ENCODE results near the gene ZNF205. TPM values are rescaled to one million over a fixed set of nuclear protein-coding genes. Genes with fewer than 3 reads are reported as not detected.

Gene ZNF205
- total and polyA plus RNA-seq, 9 of the 15 experiments (the other 6 are each of a cell fraction or from before 2014, with no cell fraction given): 2.4 to 11.8 (median 5.1) TPM; not detected in 2

DNA sequence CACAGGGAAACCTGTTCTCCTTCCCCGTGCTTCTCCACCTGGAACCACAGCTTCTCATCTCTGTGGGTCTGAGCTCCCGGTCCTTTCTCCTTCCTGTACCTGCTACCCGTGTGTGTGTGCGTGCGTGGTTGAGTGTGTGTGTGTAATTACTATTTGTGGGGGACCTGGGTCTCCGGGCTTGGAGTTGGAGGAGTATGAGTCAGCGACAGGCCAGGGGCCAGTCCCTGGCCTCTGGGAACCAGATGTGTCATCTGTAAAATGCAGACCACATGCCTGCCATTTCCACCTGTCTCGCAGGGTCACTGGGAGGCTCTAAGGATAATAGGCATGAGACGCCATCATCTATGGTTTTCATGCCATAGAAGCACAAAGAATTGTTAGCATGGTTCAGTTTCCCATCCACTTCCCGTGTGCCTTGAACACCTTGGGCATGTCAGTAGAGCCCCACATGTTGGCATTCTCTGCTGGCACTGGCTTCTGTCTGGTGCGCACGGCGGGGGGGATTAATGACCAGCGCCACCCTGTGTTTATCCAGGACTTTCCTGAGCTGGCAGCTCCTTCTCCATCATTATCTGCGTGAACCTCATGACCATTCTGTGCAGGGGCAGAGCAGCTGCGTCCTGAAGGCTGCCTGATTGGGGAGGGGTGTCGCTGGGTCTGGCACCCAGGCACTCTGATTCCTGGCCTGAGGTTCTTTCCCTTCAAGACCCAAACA lies 1.5 kb downstream of the ZNF205 start (continued):
- TF ChIP-seq ID3 (CRISPR knock-in tag; IDR thresholded peaks at IDR 0.05) (no peak), ID3 (tag; IDR thresholded peaks at IDR 0.05) (no peak), TFAM (CRISPR knock-in tag; conservative IDR thresholded peaks at IDR 0.05) (no peak)

DNA sequence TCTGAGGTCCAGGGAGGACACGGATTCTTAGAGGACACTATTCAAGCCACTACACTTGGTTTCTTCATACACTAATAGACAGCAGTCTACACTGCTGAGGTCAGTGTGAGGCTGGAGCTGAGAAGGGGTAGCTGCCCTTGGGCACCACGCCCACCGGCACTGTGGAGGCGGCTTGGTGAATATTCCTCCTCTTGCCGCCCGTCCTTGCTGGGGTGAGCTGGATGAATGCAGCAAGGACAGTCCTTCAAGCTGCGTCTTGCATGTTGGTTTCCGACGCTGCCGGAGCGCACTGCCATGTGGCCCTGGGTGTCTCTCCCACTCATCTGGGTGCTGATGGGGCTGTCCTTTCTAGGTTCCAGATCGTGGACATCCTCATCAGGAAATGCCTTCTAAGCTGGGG lies 2.6 kb downstream of the ZNF205 start:
- H3K9ac ChIP-seq (ENCODE audit: insufficient read depth in 1 of 2, low read depth in 2 of 2, low read length in 2 of 2): peak overlapping the region in 1 of 2 experiments; percentile 72; a peak in 1 of 4 replicates
- FAIRE-seq: no peak
- POLR2A ChIA-PET: interaction anchor here (0.6 to 1.1 kb wide), 3 partner anchors 12 to 112 kb away, joined by 3 read pairs; no protein-coding TSS in a partner anchor

More for the DNA sequence above, 2.6 kb downstream of the ZNF205 start:
- in situ Hi-C loops (cut with MboI) (no loop called here), intact Hi-C loops (cut with micrococcal nuclease) (no loop called here)
- H3K79me2 ChIP-seq (ENCODE audit: control insufficient read depth, insufficient read depth, low read length): peaks cover 12% of the 10 kb centered on the region
- H3K27ac ChIP-seq (ENCODE audit: extremely low read depth, low read depth, low read length): no peak overlapping the region
- no peak for ATAC-seq
- WGBS (ENCODE audit: insufficient coverage, low coverage, missing lambda C conversion rate): 84% methylated on average over 11 of the region's 12 CpGs
- DNase-seq (ENCODE audit: extremely low read depth in 1 of 4, low spot score in 3 of 4): no peak
- H3K9me1 ChIP-seq (ENCODE audit: control insufficient read depth, insufficient read depth, low read length): no peaks in the 10 kb centered on the region
- CTCF ChIA-PET (ENCODE audit: low intra/inter-chr PET ratio): no interaction called here
- H3K9me3 ChIP-seq (replicated peaks; ENCODE audit: control insufficient read depth, insufficient read depth, low read depth, low read length): no peaks in the 10 kb centered on the region
- TF ChIP-seq ZFP1 (CRISPR knock-in tag; IDR thresholded peaks at IDR 0.05) (no peak), PHF20 (IDR thresholded peaks at IDR 0.05; ENCODE audit: partially characterized antibody) (no peak), TEAD4 (IDR thresholded peaks at IDR 0.05; ENCODE audit: low read length) (no peak), TEAD4 (CRISPR knock-in tag; IDR thresholded peaks at IDR 0.05; ENCODE audit: borderline replicate concordance) (no peak), RCOR1 (IDR thresholded peaks at IDR 0.05; ENCODE audit: borderline replicate concordance in 1 of 2, low read depth in 2 of 2, low read length in 2 of 2) (no peak), HNRNPLL (IDR thresholded peaks at IDR 0.05; ENCODE audit: low read depth, low read length, poor library complexity, severe bottlenecking) (no peak), PRMT5 (CRISPR knock-in tag; IDR thresholded peaks at IDR 0.05) (no peak), FOSL1 (tag; conservative IDR thresholded peaks at IDR 0.05) (no peak)
- TF ChIP-seq, protein P1, sequence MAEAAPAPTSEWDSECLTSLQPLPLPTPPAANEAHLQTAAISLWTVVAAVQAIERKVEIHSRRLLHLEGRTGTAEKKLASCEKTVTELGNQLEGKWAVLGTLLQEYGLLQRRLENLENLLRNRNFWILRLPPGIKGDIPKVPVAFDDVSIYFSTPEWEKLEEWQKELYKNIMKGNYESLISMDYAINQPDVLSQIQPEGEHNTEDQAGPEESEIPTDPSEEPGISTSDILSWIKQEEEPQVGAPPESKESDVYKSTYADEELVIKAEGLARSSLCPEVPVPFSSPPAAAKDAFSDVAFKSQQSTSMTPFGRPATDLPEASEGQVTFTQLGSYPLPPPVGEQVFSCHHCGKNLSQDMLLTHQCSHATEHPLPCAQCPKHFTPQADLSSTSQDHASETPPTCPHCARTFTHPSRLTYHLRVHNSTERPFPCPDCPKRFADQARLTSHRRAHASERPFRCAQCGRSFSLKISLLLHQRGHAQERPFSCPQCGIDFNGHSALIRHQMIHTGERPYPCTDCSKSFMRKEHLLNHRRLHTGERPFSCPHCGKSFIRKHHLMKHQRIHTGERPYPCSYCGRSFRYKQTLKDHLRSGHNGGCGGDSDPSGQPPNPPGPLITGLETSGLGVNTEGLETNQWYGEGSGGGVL (CRISPR knock-in tag; IDR thresholded peaks at IDR 0.05): no peak
- TF ChIP-seq, protein P2, sequence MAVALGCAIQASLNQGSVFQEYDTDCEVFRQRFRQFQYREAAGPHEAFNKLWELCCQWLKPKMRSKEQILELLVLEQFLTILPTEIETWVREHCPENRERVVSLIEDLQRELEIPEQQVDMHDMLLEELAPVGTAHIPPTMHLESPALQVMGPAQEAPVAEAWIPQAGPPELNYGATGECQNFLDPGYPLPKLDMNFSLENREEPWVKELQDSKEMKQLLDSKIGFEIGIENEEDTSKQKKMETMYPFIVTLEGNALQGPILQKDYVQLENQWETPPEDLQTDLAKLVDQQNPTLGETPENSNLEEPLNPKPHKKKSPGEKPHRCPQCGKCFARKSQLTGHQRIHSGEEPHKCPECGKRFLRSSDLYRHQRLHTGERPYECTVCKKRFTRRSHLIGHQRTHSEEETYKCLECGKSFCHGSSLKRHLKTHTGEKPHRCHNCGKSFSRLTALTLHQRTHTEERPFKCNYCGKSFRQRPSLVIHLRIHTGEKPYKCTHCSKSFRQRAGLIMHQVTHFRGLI (CRISPR knock-in tag; IDR thresholded peaks at IDR 0.05): no peak
- H3K4me1 ChIP-seq (replicated peaks in 1 of 2; ENCODE audit: control insufficient read depth in 2 of 2, insufficient read depth in 2 of 2, low read length in 2 of 2): peaks cover 9 to 37% of the 10 kb centered on the region in 2 experiments; a peak in 4 of 5 replicates
- no peak overlapping the region for H2AFZ ChIP-seq (ENCODE audit: low read depth, low read length)
- H3K4me2 ChIP-seq (ENCODE audit: insufficient read depth, low read length): no peak overlapping the region
- no TSS peak for BruUV-seq (replicated peaks)
- H3K36me3 ChIP-seq (ENCODE audit: control insufficient read depth, insufficient read depth, low read length): peaks cover 16% of the 10 kb centered on the region; the same call in 2 of the 3 replicates
- no peaks in the 10 kb centered on the region; the same call in 1 of the 2 replicates for H4K20me1 ChIP-seq (replicated peaks; ENCODE audit: control insufficient read depth, insufficient read depth, low read length)
- no peaks in the 10 kb centered on the region for H3K27me3 ChIP-seq (ENCODE audit: control insufficient read depth in 2 of 2, insufficient read depth in 2 of 2, low read length in 2 of 2)
- no peak overlapping the region for H3K4me3 ChIP-seq
